Caco-2 (cell line): ENCODE data around the gene MINDY1. TPM values are rescaled to one million over a fixed set of nuclear protein-coding genes. Genes with fewer than 3 reads are reported as not detected.

Source experiments
- BruUV-seq: library from RNA; stranded (reverse); fragments of 400-500 nt; replicated peaks from 2 replicates; lab custom pipeline; 2021; lab: Mats Ljungman, UMichigan
- CTCF ChIA-PET: fragments of 300-600 bp; sonication (Branson Sonifier 250); formaldehyde crosslinking; loops from one replicate; lab custom pipeline; 2022; ENCODE audit warnings: antibody characterized with exemption; lab: Charles Lee
- POLR2A ChIA-PET: fragments of 300-600 bp; sonication (Branson Sonifier 250); formaldehyde crosslinking; loops from one replicate; lab custom pipeline; 2022; ENCODE audit warnings: antibody characterized with exemption; lab: Charles Lee
- DNase-seq, 2 experiments: peaks; one replicate each; pipeline versions ENCODE4 v3.0.0 to v3.0.0-alpha.2; 2020 to 2022
- H3K27me3 ChIP-seq: replicated peaks from 2 replicates; pipeline ENCODE4 v1.6.0; 2011; ENCODE audit warnings: low read length; ENCODE audit not compliant: control insufficient read depth, insufficient read depth
- H3K36me3 ChIP-seq: 2 replicates; pipeline ENCODE4 v1.5.1; 2011; ENCODE audit warnings: low read length; ENCODE audit not compliant: control insufficient read depth, insufficient read depth
- H3K4me1 ChIP-seq: fragments of 250-450 bp; sonication (Bioruptor Pico); 2 replicates; pipeline ENCODE4 v1.5.1; 2020; ENCODE audit warnings: mild to moderate bottlenecking
- H3K4me3 ChIP-seq: 2 replicates; pipeline ENCODE4 v1.5.1; 2011; ENCODE audit warnings: low read depth, mild to moderate bottlenecking, control low read depth, low read length
- H3K9me3 ChIP-seq: fragments of 250-450 bp; sonication (Bioruptor Pico); 2 replicates; pipeline ENCODE4 v1.5.1; 2020; ENCODE audit warnings: mild to moderate bottlenecking, moderate library complexity
- H3K27ac Mint-ChIP-seq: one replicate; pipeline ENCODE4 v1.8.0; 2022; ENCODE audit warnings: mixed read lengths; ENCODE audit not compliant: unreplicated experiment
- H3K27me3 Mint-ChIP-seq: one replicate; pipeline ENCODE4 v1.8.0; 2022; ENCODE audit warnings: mixed read lengths; ENCODE audit not compliant: insufficient read depth, unreplicated experiment
- H3K36me3 Mint-ChIP-seq: one replicate; pipeline ENCODE4 v1.8.0; 2022; ENCODE audit warnings: mild to moderate bottlenecking, mixed read lengths; ENCODE audit not compliant: insufficient read depth, unreplicated experiment
- H3K4me1 Mint-ChIP-seq: one replicate; pipeline ENCODE4 v1.8.0; 2022; ENCODE audit warnings: low read depth, mixed read lengths; ENCODE audit not compliant: unreplicated experiment
- H3K4me3 Mint-ChIP-seq: one replicate; pipeline ENCODE4 v1.8.0; 2022; ENCODE audit warnings: mild to moderate bottlenecking, moderate library complexity, mixed read lengths; ENCODE audit not compliant: unreplicated experiment
- H3K9me3 Mint-ChIP-seq: one replicate; pipeline ENCODE4 v1.8.0; 2022; ENCODE audit warnings: mixed read lengths; ENCODE audit not compliant: unreplicated experiment
- CTCF ChIP-seq, 2 experiments: fragments of 200-600 bp in 1 of 2; IDR thresholded peaks; 1 replicate in 1 of 2; 2 replicates in 1 of 2; pipeline versions ENCODE4 v1.5.1 to v1.8.0; 2011 to 2022; ENCODE audit warnings: antibody characterized with exemption in 1 of 2, control low read depth in 1 of 2, inconsistent platforms in 1 of 2, low read depth in 1 of 2, low read length in 1 of 2, mild to moderate bottlenecking in 1 of 2, moderate library complexity in 1 of 2; ENCODE audit not compliant: insufficient read depth in 1 of 2, severe bottlenecking in 1 of 2, unreplicated experiment in 1 of 2
- intact Hi-C: fragments of 100-400 bp; cut with micrococcal nuclease; formaldehyde crosslinking; loops from one replicate; pipeline ENCODE4 v1.10.0; 2022; ENCODE audit not compliant: unreplicated experiment
- total RNA-seq: library from RNA; stranded (reverse); gene quantifications from 2 replicates; pipeline ENCODE4 v1.2.3, GENCODE V29; 2022

Gene MINDY1
- total RNA-seq, 1 experiment from 2014 or later, result 15.6 TPM

GRCh38 chr1:150957666-150958065 is 49.0 kb downstream of the MINDY1 start:
- TF ChIP-seq CTCF (IDR thresholded peaks at IDR 0.05; ENCODE audit: insufficient read depth in 1 of 2, low read depth in 1 of 2, low read length in 1 of 2, severe bottlenecking in 1 of 2, unreplicated experiment in 1 of 2), result no peak
- no peaks in the 10 kb centered on the region for H3K9me3 Mint-ChIP-seq
- peaks cover 17% of the 10 kb centered on the region for H3K4me1 Mint-ChIP-seq
- no peak overlapping the region for H3K4me3 ChIP-seq
- ChIA-PET CTCF (interaction anchor here (0.6 kb wide), 1 partner anchor 33 kb away, joined by 3 read pairs; no protein-coding TSS in a partner anchor), POLR2A (interaction anchor here (0.6 to 0.7 kb wide), 4 partner anchors 26 to 322 kb away, joined by 3 to 6 read pairs (median 5); no protein-coding TSS in a partner anchor)
- no TSS peak for BruUV-seq
- no peak overlapping the region for H3K27ac Mint-ChIP-seq
- no peak for DNase-seq
- no peak overlapping the region for H3K4me3 Mint-ChIP-seq
- peaks cover 3% of the 10 kb centered on the region; the same call in 1 of the 2 replicates for H3K36me3 ChIP-seq
- H3K9me3 ChIP-seq, result no peaks in the 10 kb centered on the region
- H3K36me3 Mint-ChIP-seq, result peaks cover 86% of the 10 kb centered on the region
- no peaks in the 10 kb centered on the region for H3K27me3 Mint-ChIP-seq
- no peaks in the 10 kb centered on the region for H3K27me3 ChIP-seq
- intact Hi-C loops, result no loop called here
- peaks cover 11% of the 10 kb centered on the region for H3K4me1 ChIP-seq

GRCh38 chr1:150955280-150955679 is 51.4 kb downstream of the MINDY1 start:
- no peak overlapping the region for H3K4me3 ChIP-seq
- BruUV-seq, result no TSS peak
- no peaks in the 10 kb centered on the region for H3K4me1 ChIP-seq
- no peaks in the 10 kb centered on the region for H3K27me3 ChIP-seq
- POLR2A ChIA-PET, result interaction anchor here (1.6 kb wide), 1 partner anchor 10 kb away, joined by 3 read pairs; no protein-coding TSS in a partner anchor
- intact Hi-C loops, result no loop called here
- no peaks in the 10 kb centered on the region for H3K27me3 Mint-ChIP-seq
- no peaks in the 10 kb centered on the region for H3K9me3 Mint-ChIP-seq
- CTCF ChIA-PET, result no interaction called here
- H3K4me1 Mint-ChIP-seq, result peaks cover 7% of the 10 kb centered on the region
- no peaks in the 10 kb centered on the region for H3K9me3 ChIP-seq
- no peak overlapping the region for H3K4me3 Mint-ChIP-seq
- H3K36me3 Mint-ChIP-seq, result peaks cover 86% of the 10 kb centered on the region
- peaks cover 2% of the 10 kb centered on the region; the same call in 1 of the 2 replicates for H3K36me3 ChIP-seq
- DNase-seq, result no peak
- H3K27ac Mint-ChIP-seq, result no peak overlapping the region
- TF ChIP-seq CTCF (IDR thresholded peaks at IDR 0.05; ENCODE audit: insufficient read depth in 1 of 2, low read depth in 1 of 2, low read length in 1 of 2, severe bottlenecking in 1 of 2, unreplicated experiment in 1 of 2), result no peak

GRCh38 chr1:150954708-150955107 is 52.0 kb downstream of the MINDY1 start:
- Histone ChIP-seq H3K27me3 (no peaks in the 10 kb centered on the region), H3K36me3 (peaks cover 2% of the 10 kb centered on the region; the same call in 1 of the 2 replicates), H3K4me3 (no peak overlapping the region), H3K4me1 (no peaks in the 10 kb centered on the region), H3K9me3 (no peaks in the 10 kb centered on the region)
- Mint-ChIP-seq H3K4me1 (peaks cover 7% of the 10 kb centered on the region), H3K27ac (no peak overlapping the region), H3K9me3 (no peaks in the 10 kb centered on the region), H3K27me3 (no peaks in the 10 kb centered on the region), H3K36me3 (peaks cover 84% of the 10 kb centered on the region), H3K4me3 (no peak overlapping the region)
- no peak for DNase-seq
- CTCF ChIA-PET, result no interaction called here
- TF ChIP-seq CTCF (IDR thresholded peaks at IDR 0.05; ENCODE audit: insufficient read depth in 1 of 2, low read depth in 1 of 2, low read length in 1 of 2, severe bottlenecking in 1 of 2, unreplicated experiment in 1 of 2), result no peak
- POLR2A ChIA-PET, result interaction anchor here (1.6 kb wide), 1 partner anchor 11 kb away, joined by 3 read pairs; no protein-coding TSS in a partner anchor
- no TSS peak for BruUV-seq
- intact Hi-C loops, result no loop called here

Other genes with a start within 250 kb of the MINDY1 start
- gene CTSS, start 241.1 kb downstream of the MINDY1 start, total RNA-seq, result 0.84 and 1.3 TPM in 2 replicates
- gene CTSK, start 198.6 kb downstream of the MINDY1 start, total RNA-seq, result 2.7 and 3.2 TPM in 2 replicates
- 33.8 and 36.1 TPM in 2 replicates for gene ARNT, start 130.3 kb downstream of the MINDY1 start, total RNA-seq
- not detected in 2 replicates for gene CTXND2, start 119.8 kb downstream of the MINDY1 start, total RNA-seq
- gene SETDB1, start 80.5 kb downstream of the MINDY1 start, total RNA-seq, result 45.0 and 46.7 TPM in 2 replicates
- gene CERS2, start 32.1 kb downstream of the MINDY1 start, total RNA-seq, result 360 and 379 TPM in 2 replicates
- gene ANXA9, start 24.6 kb downstream of the MINDY1 start, total RNA-seq, result 30.0 and 42.5 TPM in 2 replicates
- gene PRUNE1, start 1.5 kb upstream of the MINDY1 start, total RNA-seq, result 24.2 and 24.3 TPM in 2 replicates
- gene BNIPL, start 29.7 kb upstream of the MINDY1 start, total RNA-seq, result 1.9 and 2.3 TPM in 2 replicates
- 4.8 and 6.7 TPM in 2 replicates for gene C1orf56, start 40.8 kb upstream of the MINDY1 start, total RNA-seq
- gene CDC42SE1, start 52.7 kb upstream of the MINDY1 start, total RNA-seq, result 58.7 and 59.4 TPM in 2 replicates
- gene MLLT11, start 53.5 kb upstream of the MINDY1 start, total RNA-seq, result 0.95 and 1.2 TPM in 2 replicates
- gene GABPB2, start 63.9 kb upstream of the MINDY1 start, total RNA-seq, result 2.0 and 2.6 TPM in 2 replicates
- 2.8 and 3.7 TPM in 2 replicates for gene SEMA6C, start 139.7 kb upstream of the MINDY1 start, total RNA-seq
- not detected in 2 replicates for gene TNFAIP8L2, start 149.7 kb upstream of the MINDY1 start, total RNA-seq
- gene LYSMD1, start 159.0 kb upstream of the MINDY1 start, total RNA-seq, result 4.0 and 5.0 TPM in 2 replicates
- gene SCNM1, start 159.2 kb upstream of the MINDY1 start, total RNA-seq, result 52.1 and 53.6 TPM in 2 replicates
- 0.84 and 1.3 TPM in 2 replicates for gene TMOD4, start 169.1 kb upstream of the MINDY1 start, total RNA-seq
- 80.1 and 86.0 TPM in 2 replicates for gene VPS72, start 183.3 kb upstream of the MINDY1 start, total RNA-seq
- gene PIP5K1A, start 191.7 kb upstream of the MINDY1 start, total RNA-seq, result 88.6 and 95.1 TPM in 2 replicates
- gene PSMD4, start 247.8 kb upstream of the MINDY1 start, total RNA-seq, result 250 and 253 TPM in 2 replicates